22Rv1 (cell line): ENCODE results near the gene EDN2.

Experiments used
- ZFX ChIP-seq: fragments of 450-650 bp; IDR thresholded peaks from 2 replicates; pipeline ENCODE4 v1.6.1; 2017; ENCODE audit warnings: antibody characterized with exemption, borderline replicate concordance
- TF ChIP-seq, protein P1 (sequence below): fragments of 450-650 bp; IDR thresholded peaks from 2 replicates; pipeline ENCODE4 v1.5.1; 2017; ENCODE audit warnings: mild to moderate bottlenecking

DNA sequence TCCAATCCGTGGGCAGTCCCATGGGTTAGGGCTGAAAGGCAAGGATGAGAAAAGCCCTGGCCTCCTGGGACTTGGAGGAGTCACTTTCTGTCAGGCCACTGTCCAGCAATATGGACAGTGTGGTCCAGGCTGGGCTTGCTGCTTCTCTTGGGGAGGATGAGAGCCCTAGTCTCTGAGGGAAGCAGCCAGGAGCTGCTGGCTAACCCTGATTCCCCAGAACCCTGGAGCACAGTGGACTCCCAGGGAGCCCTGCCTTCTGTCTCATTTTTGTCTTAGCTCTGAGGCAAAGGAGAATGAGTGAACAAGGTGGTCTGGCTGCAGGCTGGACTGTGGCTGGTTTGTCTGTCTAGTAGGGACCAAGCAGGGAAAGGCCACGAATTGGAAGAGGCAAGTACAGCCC lies 23.8 kb upstream of the EDN2 start:
- TF ChIP-seq, protein P1, sequence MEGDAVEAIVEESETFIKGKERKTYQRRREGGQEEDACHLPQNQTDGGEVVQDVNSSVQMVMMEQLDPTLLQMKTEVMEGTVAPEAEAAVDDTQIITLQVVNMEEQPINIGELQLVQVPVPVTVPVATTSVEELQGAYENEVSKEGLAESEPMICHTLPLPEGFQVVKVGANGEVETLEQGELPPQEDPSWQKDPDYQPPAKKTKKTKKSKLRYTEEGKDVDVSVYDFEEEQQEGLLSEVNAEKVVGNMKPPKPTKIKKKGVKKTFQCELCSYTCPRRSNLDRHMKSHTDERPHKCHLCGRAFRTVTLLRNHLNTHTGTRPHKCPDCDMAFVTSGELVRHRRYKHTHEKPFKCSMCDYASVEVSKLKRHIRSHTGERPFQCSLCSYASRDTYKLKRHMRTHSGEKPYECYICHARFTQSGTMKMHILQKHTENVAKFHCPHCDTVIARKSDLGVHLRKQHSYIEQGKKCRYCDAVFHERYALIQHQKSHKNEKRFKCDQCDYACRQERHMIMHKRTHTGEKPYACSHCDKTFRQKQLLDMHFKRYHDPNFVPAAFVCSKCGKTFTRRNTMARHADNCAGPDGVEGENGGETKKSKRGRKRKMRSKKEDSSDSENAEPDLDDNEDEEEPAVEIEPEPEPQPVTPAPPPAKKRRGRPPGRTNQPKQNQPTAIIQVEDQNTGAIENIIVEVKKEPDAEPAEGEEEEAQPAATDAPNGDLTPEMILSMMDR: no peak
- TF ChIP-seq ZFX: no peak
